Measurements from ENCODE around the gene CATSPERD. TPM values are rescaled to one million over a fixed set of nuclear protein-coding genes. Genes with fewer than 3 reads are reported as not detected.

CATSPERD gene
- polyA plus RNA-seq, 3 donors = not detected

GRCh38 chr19:5686326-5686646 lies 34.2 kb upstream of the CATSPERD start:
- H3K36me3 Mint-ChIP-seq = no peaks in the 10 kb centered on the region
- under 1% methylated on average over 15 of the region's 16 CpGs for WGBS (ENCODE audit: insufficient coverage)
- peaks cover 0 to 8% (median 2%) of the 10 kb centered on the region in 7 donors for H3K9me3 Mint-ChIP-seq
- no peak for DNase-seq
- Histone ChIP-seq H3K4me1 (ENCODE audit: control insufficient read depth in 1 of 2, insufficient read depth in 2 of 2, low read length in 2 of 2) (peaks cover 25 to 32% of the 10 kb centered on the region in 2 donors), H3K36me3 (replicated peaks in 1 of 2; ENCODE audit: control insufficient read depth in 1 of 2, insufficient read depth in 2 of 2, low read length in 2 of 2) (no peaks in the 10 kb centered on the region), H3K9me3 (replicated peaks in 1 of 2; ENCODE audit: control insufficient read depth in 1 of 2, insufficient read depth in 1 of 2, low read length in 2 of 2) (no peaks in the 10 kb centered on the region), H3K4me3 (replicated peaks in 1 of 3; ENCODE audit: low read depth in 2 of 3, low read length in 3 of 3) (peak overlapping the region; percentile 29 to 76 (median 36)), H3K79me2 (ENCODE audit: insufficient read depth, low read length) (peaks cover 13% of the 10 kb centered on the region), H3K27ac (ENCODE audit: low read depth in 1 of 2, low read length in 2 of 2) (peak overlapping the region; percentile 50 to 75), H3K9ac (ENCODE audit: insufficient read depth, low read length, poor library complexity, severe bottlenecking) (peak overlapping the region; percentile 67), H2AFZ (ENCODE audit: insufficient read depth, low read depth, low read length, poor library complexity, severe bottlenecking) (peak overlapping the region; percentile 87), H3K4me2 (replicated peaks; ENCODE audit: extremely low read depth, low read length, poor library complexity, severe bottlenecking) (peak overlapping the region; percentile 80), H4K20me1 (ENCODE audit: insufficient read depth, low read length) (peaks cover 11% of the 10 kb centered on the region), H3K27me3 (ENCODE audit: control insufficient read depth in 2 of 2, insufficient read depth in 2 of 2, low read length in 2 of 2) (no peaks in the 10 kb centered on the region)
- peak overlapping the region; percentile 75 to 86 for H3K4me3 Mint-ChIP-seq
- TF ChIP-seq CTCF (IDR thresholded peaks at IDR 0.05) = no peak
- peaks cover 22% of the 10 kb centered on the region for H3K4me1 Mint-ChIP-seq
- peak overlapping the region; percentile 78 to 95 (median 90) for H3K27ac Mint-ChIP-seq
- intact Hi-C loops (cut with micrococcal nuclease) = loop anchor here (2.0 to 10.0 kb wide), 4 partner anchors 65 to 689 kb away; partner anchors contain the start of genes ALKBH7 (in 1 of the 2), DUS3L (in 1 of the 2), NDUFA11 (in 1 of the 2) and PSPN (in 1 of the 2)
- peaks cover 0 to 7% (median 5%) of the 10 kb centered on the region in 3 donors for H3K27me3 Mint-ChIP-seq (ENCODE audit: low read depth in 3 of 3)

- Mint-ChIP-seq H3K4me1 (peaks cover 23% of the 10 kb centered on the region), H3K4me3 (peak overlapping the region; percentile 75 to 86), H3K27me3 (ENCODE audit: low read depth in 3 of 3) (peaks cover 0 to 4% (median 1%) of the 10 kb centered on the region in 3 donors), H3K27ac (peak overlapping the region; percentile 78 to 95 (median 90)), H3K36me3 (no peaks in the 10 kb centered on the region), H3K9me3 (peaks cover 0 to 8% (median 0%) of the 10 kb centered on the region in 7 donors)
- peaks cover 18% of the 10 kb centered on the region for H3K79me2 ChIP-seq (ENCODE audit: insufficient read depth, low read length)
- peak; percentile 90 to 95 (median 93) for DNase-seq
- peak overlapping the region; percentile 80 for H3K4me2 ChIP-seq (replicated peaks; ENCODE audit: extremely low read depth, low read length, poor library complexity, severe bottlenecking)
- H3K9ac ChIP-seq (ENCODE audit: insufficient read depth, low read length, poor library complexity, severe bottlenecking) = peak overlapping the region; percentile 67
- no peaks in the 10 kb centered on the region for H3K9me3 ChIP-seq (replicated peaks in 1 of 2; ENCODE audit: control insufficient read depth in 1 of 2, insufficient read depth in 1 of 2, low read length in 2 of 2)
- peak; percentile 79 for TF ChIP-seq CTCF (IDR thresholded peaks at IDR 0.05)
- peaks cover 17% of the 10 kb centered on the region for H4K20me1 ChIP-seq (ENCODE audit: insufficient read depth, low read length)
- peak overlapping the region; percentile 87 for H2AFZ ChIP-seq (ENCODE audit: insufficient read depth, low read depth, low read length, poor library complexity, severe bottlenecking)
- H3K4me3 ChIP-seq (replicated peaks in 1 of 3; ENCODE audit: low read depth in 2 of 3, low read length in 3 of 3) = peak overlapping the region; percentile 29 to 76 (median 36)
- H3K27ac ChIP-seq (ENCODE audit: low read depth in 1 of 2, low read length in 2 of 2) = peak overlapping the region; percentile 50 to 75
- no peaks in the 10 kb centered on the region for H3K27me3 ChIP-seq (ENCODE audit: control insufficient read depth in 2 of 2, insufficient read depth in 2 of 2, low read length in 2 of 2)
- intact Hi-C loops (cut with micrococcal nuclease) = loop anchor here (2.0 to 10.0 kb wide), 4 partner anchors 66 to 688 kb away; partner anchors contain the start of genes ALKBH7 (in 1 of the 2), DUS3L (in 1 of the 2), NDUFA11 (in 1 of the 2) and PSPN (in 1 of the 2)
- peaks cover 27 to 34% of the 10 kb centered on the region in 2 donors for H3K4me1 ChIP-seq (ENCODE audit: control insufficient read depth in 1 of 2, insufficient read depth in 2 of 2, low read length in 2 of 2)
- WGBS (ENCODE audit: insufficient coverage) = under 1% methylated on average over 59 of the region's 59 CpGs
- peaks cover under 1 to 1% of the 10 kb centered on the region in 2 donors for H3K36me3 ChIP-seq (replicated peaks in 1 of 2; ENCODE audit: control insufficient read depth in 1 of 2, insufficient read depth in 2 of 2, low read length in 2 of 2)
These were observed 33.6 kb upstream of the CATSPERD start for GRCh38 chr19:5686647-5687359.
